Measurements from ENCODE around the gene LRRC75A.

The LRRC75A gene

DNA sequence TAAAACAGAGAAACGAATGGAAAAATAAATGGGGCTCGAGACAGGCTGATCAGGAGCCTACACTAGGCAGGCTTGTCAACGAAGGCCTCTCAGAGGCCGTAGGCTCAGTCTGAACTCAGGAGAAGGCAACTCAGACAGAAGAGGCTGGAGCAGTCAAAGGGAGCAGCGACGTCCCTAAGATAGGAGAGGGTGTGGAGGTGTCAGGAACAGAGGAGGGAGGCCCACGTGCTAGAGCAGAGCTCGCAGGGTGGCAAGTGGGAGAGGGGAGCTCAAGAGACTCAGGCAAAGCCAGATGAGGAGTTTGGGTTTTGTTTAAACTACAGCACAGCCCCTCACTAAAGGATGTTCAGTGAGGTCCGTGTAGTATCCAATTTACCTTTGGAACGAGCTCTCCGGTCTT, 32.7 kb downstream of the LRRC75A start:
- TF ChIP-seq, protein P1, sequence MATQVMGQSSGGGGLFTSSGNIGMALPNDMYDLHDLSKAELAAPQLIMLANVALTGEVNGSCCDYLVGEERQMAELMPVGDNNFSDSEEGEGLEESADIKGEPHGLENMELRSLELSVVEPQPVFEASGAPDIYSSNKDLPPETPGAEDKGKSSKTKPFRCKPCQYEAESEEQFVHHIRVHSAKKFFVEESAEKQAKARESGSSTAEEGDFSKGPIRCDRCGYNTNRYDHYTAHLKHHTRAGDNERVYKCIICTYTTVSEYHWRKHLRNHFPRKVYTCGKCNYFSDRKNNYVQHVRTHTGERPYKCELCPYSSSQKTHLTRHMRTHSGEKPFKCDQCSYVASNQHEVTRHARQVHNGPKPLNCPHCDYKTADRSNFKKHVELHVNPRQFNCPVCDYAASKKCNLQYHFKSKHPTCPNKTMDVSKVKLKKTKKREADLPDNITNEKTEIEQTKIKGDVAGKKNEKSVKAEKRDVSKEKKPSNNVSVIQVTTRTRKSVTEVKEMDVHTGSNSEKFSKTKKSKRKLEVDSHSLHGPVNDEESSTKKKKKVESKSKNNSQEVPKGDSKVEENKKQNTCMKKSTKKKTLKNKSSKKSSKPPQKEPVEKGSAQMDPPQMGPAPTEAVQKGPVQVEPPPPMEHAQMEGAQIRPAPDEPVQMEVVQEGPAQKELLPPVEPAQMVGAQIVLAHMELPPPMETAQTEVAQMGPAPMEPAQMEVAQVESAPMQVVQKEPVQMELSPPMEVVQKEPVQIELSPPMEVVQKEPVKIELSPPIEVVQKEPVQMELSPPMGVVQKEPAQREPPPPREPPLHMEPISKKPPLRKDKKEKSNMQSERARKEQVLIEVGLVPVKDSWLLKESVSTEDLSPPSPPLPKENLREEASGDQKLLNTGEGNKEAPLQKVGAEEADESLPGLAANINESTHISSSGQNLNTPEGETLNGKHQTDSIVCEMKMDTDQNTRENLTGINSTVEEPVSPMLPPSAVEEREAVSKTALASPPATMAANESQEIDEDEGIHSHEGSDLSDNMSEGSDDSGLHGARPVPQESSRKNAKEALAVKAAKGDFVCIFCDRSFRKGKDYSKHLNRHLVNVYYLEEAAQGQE (IDR thresholded peaks at IDR 0.05; ENCODE audit: insufficient read depth in 1 of 2, low read depth in 2 of 2, low read length in 2 of 2) = no peak
- no peak for TF ChIP-seq FOXP2 (optimal IDR thresholded peaks at IDR 0.05; ENCODE audit: borderline replicate concordance, extremely low read depth, extremely low read length, insufficient read depth)

DNA sequence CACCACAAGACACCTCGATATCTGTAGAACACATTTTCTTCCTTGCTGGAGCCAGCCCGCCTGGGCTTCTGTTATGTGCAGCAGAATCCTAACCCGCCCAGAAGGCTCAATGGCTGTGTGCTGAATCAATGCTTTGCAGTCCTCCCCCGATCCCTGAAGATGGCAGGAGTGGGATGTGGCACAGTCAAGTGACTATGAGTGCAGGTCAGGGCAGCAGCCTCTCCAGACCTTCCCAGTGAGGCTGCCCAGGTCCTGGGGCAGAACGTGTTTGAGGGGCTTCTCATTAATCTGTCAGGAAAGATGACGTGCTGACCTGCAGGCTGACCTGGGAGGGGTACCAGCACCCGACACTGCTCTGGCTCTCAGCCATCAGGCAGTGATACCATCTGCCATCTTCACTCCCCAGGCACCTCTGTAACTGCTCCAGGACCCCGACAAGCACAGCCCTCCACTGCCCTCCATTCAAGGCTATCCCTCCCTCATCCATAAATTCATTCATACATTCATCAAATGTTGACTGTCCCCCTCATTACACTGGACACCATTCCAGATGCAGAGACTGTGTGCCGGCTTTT, 35.2 kb downstream of the LRRC75A start:
- no peak for TF ChIP-seq TAF1 (IDR thresholded peaks at IDR 0.05; ENCODE audit: borderline replicate concordance, insufficient read depth, low read length)
- TF ChIP-seq POLR2AphosphoS5 (IDR thresholded peaks at IDR 0.05; ENCODE audit: low read depth, low read length) = 0 out of 2 replicates have a peak, but pooled peaks have one; percentile 6

GRCh38 chr17:16455997-16456741, 35.8 kb downstream of the LRRC75A start:
- TF ChIP-seq FOXP2 (optimal IDR thresholded peaks at IDR 0.05; ENCODE audit: borderline replicate concordance, extremely low read depth, extremely low read length, insufficient read depth) = no peak
- no peak for TF ChIP-seq TAF1 (IDR thresholded peaks at IDR 0.05; ENCODE audit: borderline replicate concordance, insufficient read depth, low read length)
- TF ChIP-seq, protein P1 (IDR thresholded peaks at IDR 0.05; ENCODE audit: insufficient read depth in 1 of 2, low read depth in 2 of 2, low read length in 2 of 2) = no peak
- no peak for TF ChIP-seq SIN3A (IDR thresholded peaks at IDR 0.05; ENCODE audit: borderline replicate concordance, insufficient read depth, low read length)
- TF ChIP-seq POLR2AphosphoS5 (IDR thresholded peaks at IDR 0.05; ENCODE audit: low read depth, low read length) = no peak

DNA sequence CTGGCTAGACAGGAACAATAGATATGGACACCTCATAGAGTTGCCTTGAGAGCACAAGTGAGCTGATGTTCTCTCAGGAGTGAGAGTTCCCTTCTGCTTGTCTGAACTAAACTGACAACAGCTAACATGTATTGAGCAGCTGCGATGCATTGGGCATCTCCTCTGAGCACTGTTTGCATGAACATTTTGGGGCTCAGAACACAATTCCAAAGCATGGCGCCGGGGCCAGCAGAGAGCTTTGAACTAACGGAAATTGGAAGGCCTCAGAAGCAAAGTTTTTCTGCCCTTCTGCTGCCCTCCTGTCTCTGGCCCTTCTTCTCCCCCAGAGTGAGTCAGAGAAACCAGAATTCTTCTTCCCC, 38.5 kb downstream of the LRRC75A start:
- peak; percentile 10; the same call in 1 of the 2 replicates for TF ChIP-seq POLR2AphosphoS5 (IDR thresholded peaks at IDR 0.05; ENCODE audit: low read depth, low read length)
- TF ChIP-seq SIN3A (IDR thresholded peaks at IDR 0.05; ENCODE audit: borderline replicate concordance, insufficient read depth, low read length) = no peak

GRCh38 chr17:16450028-16450427, 42.0 kb downstream of the LRRC75A start:
- TF ChIP-seq FOXP2 (optimal IDR thresholded peaks at IDR 0.05; ENCODE audit: borderline replicate concordance, extremely low read depth, extremely low read length, insufficient read depth) = no peak
- TF ChIP-seq POLR2AphosphoS5 (IDR thresholded peaks at IDR 0.05; ENCODE audit: low read depth, low read length) = no peak
- TF ChIP-seq SIN3A (IDR thresholded peaks at IDR 0.05; ENCODE audit: borderline replicate concordance, insufficient read depth, low read length) = no peak
- TF ChIP-seq TAF1 (IDR thresholded peaks at IDR 0.05; ENCODE audit: borderline replicate concordance, insufficient read depth, low read length) = no peak
- TF ChIP-seq, protein P1 (IDR thresholded peaks at IDR 0.05; ENCODE audit: insufficient read depth in 1 of 2, low read depth in 2 of 2, low read length in 2 of 2) = no peak

GRCh38 chr17:16449121-16449570, 42.8 kb downstream of the LRRC75A start:
- TF ChIP-seq TAF1 (IDR thresholded peaks at IDR 0.05; ENCODE audit: borderline replicate concordance, insufficient read depth, low read length) = no peak
- TF ChIP-seq SIN3A (IDR thresholded peaks at IDR 0.05; ENCODE audit: borderline replicate concordance, insufficient read depth, low read length) = no peak
- TF ChIP-seq, protein P1 (IDR thresholded peaks at IDR 0.05; ENCODE audit: insufficient read depth in 1 of 2, low read depth in 2 of 2, low read length in 2 of 2) = no peak
